Neural progenitor cell (in vitro differentiated cells): ENCODE data around the gene TTLL5. TPM values are rescaled to one million over a fixed set of nuclear protein-coding genes. Genes with fewer than 3 reads are reported as not detected.
A peak's percentile ranks its signal among the peaks of the same experiment; 100 is the strongest.

Source experiments
- DNase-seq: peaks from one replicate; pipeline ENCODE4 v3.0.0-alpha.2; 2016; ENCODE audit warnings: low spot score
- H2AFZ ChIP-seq: fragments of 200-600 bp; sonication (generic); replicated peaks from 2 replicates; pipeline ENCODE4 v1.6.1; 2016; ENCODE audit warnings: antibody characterized with exemption
- H3F3A ChIP-seq: fragments of 200-600 bp; sonication (generic); 2 replicates; pipeline ENCODE4 v1.6.1; 2016; ENCODE audit warnings: antibody characterized with exemption, low read depth
- H3K27ac ChIP-seq: fragments of 200-600 bp; sonication (generic); 2 replicates; pipeline ENCODE4 v1.5.1; 2016; ENCODE audit warnings: mild to moderate bottlenecking
- H3K27me3 ChIP-seq: fragments of 200-600 bp; sonication (generic); 2 replicates; pipeline ENCODE4 v1.6.1; 2016; ENCODE audit warnings: mild to moderate bottlenecking, moderate library complexity
- H3K36me3 ChIP-seq: fragments of 200-600 bp; sonication (generic); 2 replicates; pipeline ENCODE4 v1.5.1; 2016
- H3K4me1 ChIP-seq: fragments of 200-600 bp; sonication (generic); 2 replicates; pipeline ENCODE4 v1.6.1; 2016; ENCODE audit warnings: mixed run types
- H3K4me2 ChIP-seq: fragments of 200-600 bp; sonication (generic); 2 replicates; pipeline ENCODE4 v1.6.1; 2016
- H3K4me3 ChIP-seq: fragments of 200-600 bp; sonication (generic); 2 replicates; pipeline ENCODE4 v1.5.1; 2016
- H3K79me2 ChIP-seq: fragments of 200-600 bp; sonication (generic); 2 replicates; pipeline ENCODE4 v1.6.1; 2016; ENCODE audit warnings: low read depth
- H3K9ac ChIP-seq: fragments of 200-600 bp; sonication (generic); 2 replicates; pipeline ENCODE4 v1.6.1; 2016
- H3K9me3 ChIP-seq: fragments of 200-600 bp; sonication (generic); 2 replicates; pipeline ENCODE4 v1.5.1; 2016; ENCODE audit warnings: low read depth
- H4K20me1 ChIP-seq: fragments of 200-600 bp; sonication (generic); 2 replicates; pipeline ENCODE4 v1.6.1; 2016; ENCODE audit warnings: low read depth
- H3K27ac Mint-ChIP-seq: 3 replicates; pipeline ENCODE4 v1.8.0; 2021; ENCODE audit warnings: mixed read lengths
- H3K27me3 Mint-ChIP-seq: 2 replicates; pipeline ENCODE4 v1.8.0; 2022; ENCODE audit warnings: low read depth, mild to moderate bottlenecking, inconsistent platforms, moderate library complexity, mixed read lengths; ENCODE audit not compliant: insufficient read depth
- H3K36me3 Mint-ChIP-seq: 3 replicates; pipeline ENCODE4 v1.8.0; 2021; ENCODE audit warnings: mixed read lengths
- H3K4me1 Mint-ChIP-seq: 3 replicates; pipeline ENCODE4 v1.8.0; 2021; ENCODE audit warnings: mixed read lengths
- H3K4me3 Mint-ChIP-seq: 3 replicates; pipeline ENCODE4 v1.8.0; 2021; ENCODE audit warnings: mild to moderate bottlenecking, moderate library complexity, mixed read lengths
- H3K9me3 Mint-ChIP-seq: 3 replicates; pipeline ENCODE4 v1.8.0; 2020; ENCODE audit warnings: mixed read lengths
- EZH2 ChIP-seq: fragments of 200-600 bp; sonication (generic); IDR thresholded peaks from 2 replicates; pipeline ENCODE4 v1.6.1; 2017; ENCODE audit warnings: antibody characterized with exemption, mild to moderate bottlenecking, moderate library complexity
- EZH2phosphoT487 ChIP-seq: fragments of 200-600 bp; sonication (generic); IDR thresholded peaks from 2 replicates; pipeline ENCODE4 v1.6.1; 2017; ENCODE audit warnings: antibody characterized with exemption
- total RNA-seq: library from RNA; depleted of rRNA; stranded (reverse); fragments of >200 nt; gene quantifications from 2 replicates; pipeline ENCODE4 v1.2.3, GENCODE V29; 2015; ENCODE audit warnings: low replicate concordance
- TF ChIP-seq, protein P1 (sequence below): fragments of 200-600 bp; sonication (generic); IDR thresholded peaks from 2 replicates; pipeline ENCODE4 v1.5.1; 2017; ENCODE audit warnings: antibody characterized with exemption, mild to moderate bottlenecking

Gene TTLL5
- total RNA-seq, 1 donor from 2014 or later: 61.4 TPM

DNA sequence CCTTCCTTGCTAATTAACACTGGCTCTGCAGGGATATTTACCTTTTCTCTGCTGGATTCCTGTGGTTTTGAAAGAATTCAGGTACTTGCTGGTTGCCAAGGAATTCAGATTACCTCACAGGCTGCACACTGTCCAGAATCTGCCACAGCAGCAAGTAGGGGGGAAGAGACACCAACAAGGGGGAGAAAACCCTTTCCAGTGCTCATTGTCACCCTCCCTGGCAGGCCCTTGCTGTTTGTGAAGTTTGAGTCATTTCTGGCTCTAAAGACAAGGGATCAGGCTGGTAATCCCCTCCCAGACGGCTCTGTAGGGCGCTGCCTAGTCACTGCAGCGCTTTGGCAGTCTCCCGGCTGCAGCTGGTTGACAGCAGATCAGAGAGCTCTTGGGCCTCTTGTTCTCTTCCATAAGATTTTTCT is 50.8 kb downstream of the TTLL5 start:
- peak; percentile 88 for DNase-seq
- peaks cover 27% of the 10 kb centered on the region for H3F3A ChIP-seq
- peak overlapping the region; percentile 42 for H3K27ac ChIP-seq
- H3K9ac ChIP-seq: no peak overlapping the region
- no peaks in the 10 kb centered on the region for H3K27me3 ChIP-seq
- H4K20me1 ChIP-seq: peaks cover 20% of the 10 kb centered on the region
- no peaks in the 10 kb centered on the region for H3K79me2 ChIP-seq
- no peaks in the 10 kb centered on the region for H3K36me3 ChIP-seq
- no peak overlapping the region for H2AFZ ChIP-seq
- no peaks in the 10 kb centered on the region for H3K9me3 ChIP-seq
- H3K4me2 ChIP-seq: peak overlapping the region; percentile 57
- Mint-ChIP-seq H3K36me3 (no peaks in the 10 kb centered on the region), H3K4me3 (no peak overlapping the region), H3K27ac (peak overlapping the region; percentile 72), H3K4me1 (peaks cover 18% of the 10 kb centered on the region), H3K9me3 (no peaks in the 10 kb centered on the region), H3K27me3 (peaks cover 2% of the 10 kb centered on the region)
- H3K4me1 ChIP-seq: peaks cover 17% of the 10 kb centered on the region
- H3K4me3 ChIP-seq: no peak overlapping the region
- no peak for TF ChIP-seq EZH2phosphoT487
- TF ChIP-seq, protein P1, sequence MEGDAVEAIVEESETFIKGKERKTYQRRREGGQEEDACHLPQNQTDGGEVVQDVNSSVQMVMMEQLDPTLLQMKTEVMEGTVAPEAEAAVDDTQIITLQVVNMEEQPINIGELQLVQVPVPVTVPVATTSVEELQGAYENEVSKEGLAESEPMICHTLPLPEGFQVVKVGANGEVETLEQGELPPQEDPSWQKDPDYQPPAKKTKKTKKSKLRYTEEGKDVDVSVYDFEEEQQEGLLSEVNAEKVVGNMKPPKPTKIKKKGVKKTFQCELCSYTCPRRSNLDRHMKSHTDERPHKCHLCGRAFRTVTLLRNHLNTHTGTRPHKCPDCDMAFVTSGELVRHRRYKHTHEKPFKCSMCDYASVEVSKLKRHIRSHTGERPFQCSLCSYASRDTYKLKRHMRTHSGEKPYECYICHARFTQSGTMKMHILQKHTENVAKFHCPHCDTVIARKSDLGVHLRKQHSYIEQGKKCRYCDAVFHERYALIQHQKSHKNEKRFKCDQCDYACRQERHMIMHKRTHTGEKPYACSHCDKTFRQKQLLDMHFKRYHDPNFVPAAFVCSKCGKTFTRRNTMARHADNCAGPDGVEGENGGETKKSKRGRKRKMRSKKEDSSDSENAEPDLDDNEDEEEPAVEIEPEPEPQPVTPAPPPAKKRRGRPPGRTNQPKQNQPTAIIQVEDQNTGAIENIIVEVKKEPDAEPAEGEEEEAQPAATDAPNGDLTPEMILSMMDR: no peak
- no peak for TF ChIP-seq EZH2

DNA sequence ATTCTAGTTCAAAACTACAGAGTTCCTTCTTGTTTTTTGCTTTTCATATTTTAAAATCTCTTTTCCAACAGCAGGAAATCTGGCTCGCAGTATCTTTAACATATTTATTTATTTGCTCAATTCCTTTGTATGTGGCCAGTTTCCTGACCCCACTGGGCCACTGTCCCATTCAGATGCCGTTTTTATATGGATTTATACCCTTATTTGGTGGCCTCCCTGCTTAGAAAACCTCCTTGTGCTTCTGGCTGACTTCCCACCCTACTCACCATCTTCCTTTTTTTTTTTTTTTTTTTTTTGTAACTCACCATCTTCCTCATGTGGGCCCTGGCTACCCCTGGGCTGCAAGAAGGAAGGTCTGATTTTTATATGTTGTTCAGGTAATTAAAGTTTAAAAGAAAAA is 53.9 kb downstream of the TTLL5 start:
- Mint-ChIP-seq H3K4me3 (no peak overlapping the region), H3K36me3 (peaks cover 14% of the 10 kb centered on the region), H3K4me1 (peaks cover 18% of the 10 kb centered on the region), H3K27ac (no peak overlapping the region), H3K9me3 (no peaks in the 10 kb centered on the region), H3K27me3 (peaks cover 2% of the 10 kb centered on the region)
- H3K36me3 ChIP-seq: no peaks in the 10 kb centered on the region
- no peaks in the 10 kb centered on the region for H3K27me3 ChIP-seq
- H3K79me2 ChIP-seq: no peaks in the 10 kb centered on the region
- H3K4me2 ChIP-seq: no peak overlapping the region
- peaks cover 17% of the 10 kb centered on the region for H3K4me1 ChIP-seq
- H4K20me1 ChIP-seq: peaks cover 20% of the 10 kb centered on the region
- no peaks in the 10 kb centered on the region for H3K9me3 ChIP-seq
- H3K27ac ChIP-seq: no peak overlapping the region
- no peak for DNase-seq
- TF ChIP-seq, protein P1: no peak
- no peak for TF ChIP-seq EZH2phosphoT487
- no peak for TF ChIP-seq EZH2
- H3K9ac ChIP-seq: no peak overlapping the region
- H3F3A ChIP-seq: peaks cover 24% of the 10 kb centered on the region
- no peak overlapping the region for H2AFZ ChIP-seq
- no peak overlapping the region for H3K4me3 ChIP-seq

DNA sequence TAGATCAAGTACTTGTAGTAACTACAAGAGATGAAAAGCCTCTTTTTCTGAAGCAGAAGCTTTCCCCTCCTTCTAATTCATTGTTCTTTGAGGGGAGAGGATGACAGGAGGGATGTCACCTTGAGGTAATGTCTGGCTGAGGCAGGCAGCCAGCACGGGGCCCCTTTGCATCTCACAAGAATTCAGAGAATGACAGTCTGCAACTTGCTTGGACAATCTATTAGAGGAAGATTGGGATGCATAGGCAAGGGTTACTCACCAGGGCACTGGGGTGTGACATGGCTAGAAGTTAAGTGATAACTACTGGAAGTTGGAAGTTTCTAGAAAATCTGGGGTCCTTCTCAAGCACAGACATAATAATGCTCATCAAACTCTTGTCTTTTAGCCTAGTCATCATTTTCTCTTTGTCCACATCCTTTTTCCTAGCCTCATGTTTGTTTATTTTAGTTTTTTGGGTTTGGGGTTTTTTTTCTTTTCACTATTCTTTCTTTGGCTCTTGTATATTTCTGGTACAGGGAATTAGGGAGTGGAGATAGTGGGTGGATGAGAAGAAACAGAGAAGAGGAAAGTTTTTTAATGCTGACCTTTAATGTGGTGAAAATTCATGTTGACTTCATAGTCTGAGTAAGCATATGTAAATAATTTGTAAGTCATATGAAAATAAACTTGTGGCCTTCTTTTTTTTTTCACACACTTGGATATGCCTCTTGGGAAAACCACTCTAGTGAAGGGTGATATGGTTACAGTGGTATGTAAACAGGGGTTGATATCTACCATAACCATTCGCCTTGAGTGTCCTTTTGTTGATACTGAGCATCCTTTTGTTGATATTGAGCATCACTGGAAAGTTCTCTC is 55.1 kb downstream of the TTLL5 start:
- no peaks in the 10 kb centered on the region for H3K9me3 Mint-ChIP-seq
- H3K36me3 Mint-ChIP-seq: peaks cover 17% of the 10 kb centered on the region
- peaks cover 16% of the 10 kb centered on the region for H3F3A ChIP-seq
- no peaks in the 10 kb centered on the region for H3K27me3 ChIP-seq
- H3K4me2 ChIP-seq: no peak overlapping the region
- TF ChIP-seq EZH2phosphoT487: no peak
- TF ChIP-seq, protein P1: no peak
- no peak for TF ChIP-seq EZH2
- no peak overlapping the region for H3K4me3 Mint-ChIP-seq
- H3K9ac ChIP-seq: no peak overlapping the region
- no peak overlapping the region for H3K27ac Mint-ChIP-seq
- H3K4me1 Mint-ChIP-seq: peaks cover 15% of the 10 kb centered on the region
- H3K9me3 ChIP-seq: no peaks in the 10 kb centered on the region
- peaks cover 17% of the 10 kb centered on the region for H3K4me1 ChIP-seq
- H3K79me2 ChIP-seq: no peaks in the 10 kb centered on the region
- H3K27ac ChIP-seq: no peak overlapping the region
- peaks cover 16% of the 10 kb centered on the region for H4K20me1 ChIP-seq
- no peak overlapping the region for H2AFZ ChIP-seq
- no peak overlapping the region for H3K4me3 ChIP-seq
- DNase-seq: no peak
- no peaks in the 10 kb centered on the region for H3K36me3 ChIP-seq
- H3K27me3 Mint-ChIP-seq: peaks cover 2% of the 10 kb centered on the region
